Retinal pigment epithelial cell (primary cell): Measurements from ENCODE around the gene PALS2.

Experiments used
- DNase-seq: peaks from one replicate; pipeline ENCODE4 v3.0.0-alpha.2; 2010; ENCODE audit warnings: low read depth
- H3K4me3 ChIP-seq: 2 replicates; pipeline ENCODE4 v1.5.1; 2011; ENCODE audit warnings: mild to moderate bottlenecking, low read length, control low read depth, moderate library complexity
- TF ChIP-seq, protein P1 (sequence below): conservative IDR thresholded peaks from 2 replicates; pipeline ENCODE4 v1.5.1; 2011; ENCODE audit warnings: low read depth, low read length, control low read depth, inconsistent platforms

The PALS2 gene

DNA sequence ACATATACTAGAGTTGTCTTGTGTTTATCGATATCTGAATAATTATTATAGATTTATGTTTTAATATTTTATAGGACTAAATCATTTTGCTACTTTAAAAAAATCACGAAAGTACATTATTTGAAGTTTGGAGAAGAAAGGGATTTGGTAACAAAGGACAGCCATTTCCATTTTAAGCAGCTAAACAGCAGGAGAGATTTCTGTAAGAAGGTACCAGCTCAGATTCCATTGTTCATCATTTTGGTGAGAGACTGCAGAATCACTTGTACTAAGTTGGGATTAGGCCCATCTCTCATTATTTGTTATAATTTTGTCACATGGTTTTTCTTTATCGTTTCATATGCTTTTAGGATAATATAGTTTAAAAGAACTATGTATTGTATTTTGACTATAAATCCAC is 46.7 kb downstream of the PALS2 start:
- no peak overlapping the region for H3K4me3 ChIP-seq

DNA sequence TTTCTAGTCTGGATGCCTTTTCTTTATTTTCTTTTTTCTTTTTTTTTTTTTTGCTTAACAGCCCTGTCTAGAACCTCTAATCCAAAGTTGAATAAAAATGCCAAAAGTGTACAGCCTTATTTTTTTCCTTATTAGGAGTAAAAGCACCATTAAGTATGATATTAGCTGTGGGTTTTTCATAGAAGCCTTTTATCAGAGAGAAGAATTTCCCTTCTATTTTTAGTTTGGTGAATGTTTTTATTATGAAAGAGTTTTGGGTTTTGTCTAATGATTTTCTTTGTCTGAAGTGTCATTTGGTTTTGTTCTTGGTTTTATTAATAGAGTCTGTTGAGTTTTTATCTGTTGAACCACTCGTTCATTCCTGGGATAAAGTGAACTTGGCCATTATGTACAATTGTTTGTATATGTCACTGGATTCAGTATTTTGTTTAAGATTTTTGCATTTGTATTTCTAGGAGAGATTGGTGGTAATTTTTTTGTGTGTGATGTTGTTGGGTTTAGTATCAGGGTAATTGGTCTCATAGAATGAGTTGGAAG is 49.5 kb downstream of the PALS2 start:
- TF ChIP-seq, protein P1, sequence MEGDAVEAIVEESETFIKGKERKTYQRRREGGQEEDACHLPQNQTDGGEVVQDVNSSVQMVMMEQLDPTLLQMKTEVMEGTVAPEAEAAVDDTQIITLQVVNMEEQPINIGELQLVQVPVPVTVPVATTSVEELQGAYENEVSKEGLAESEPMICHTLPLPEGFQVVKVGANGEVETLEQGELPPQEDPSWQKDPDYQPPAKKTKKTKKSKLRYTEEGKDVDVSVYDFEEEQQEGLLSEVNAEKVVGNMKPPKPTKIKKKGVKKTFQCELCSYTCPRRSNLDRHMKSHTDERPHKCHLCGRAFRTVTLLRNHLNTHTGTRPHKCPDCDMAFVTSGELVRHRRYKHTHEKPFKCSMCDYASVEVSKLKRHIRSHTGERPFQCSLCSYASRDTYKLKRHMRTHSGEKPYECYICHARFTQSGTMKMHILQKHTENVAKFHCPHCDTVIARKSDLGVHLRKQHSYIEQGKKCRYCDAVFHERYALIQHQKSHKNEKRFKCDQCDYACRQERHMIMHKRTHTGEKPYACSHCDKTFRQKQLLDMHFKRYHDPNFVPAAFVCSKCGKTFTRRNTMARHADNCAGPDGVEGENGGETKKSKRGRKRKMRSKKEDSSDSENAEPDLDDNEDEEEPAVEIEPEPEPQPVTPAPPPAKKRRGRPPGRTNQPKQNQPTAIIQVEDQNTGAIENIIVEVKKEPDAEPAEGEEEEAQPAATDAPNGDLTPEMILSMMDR = no peak
- DNase-seq = no peak
- no peak overlapping the region for H3K4me3 ChIP-seq

More for the DNA sequence above, 46.7 kb downstream of the PALS2 start:
- DNase-seq = no peak
- TF ChIP-seq, protein P1 = no peak
